Central memory CD8-positive, alpha-beta T cell (primary cell): ENCODE results near the gene PRODH2.
"Not testable (repeated sequence)": the region's sequence is repeated elsewhere in the genome, so short reads cannot be mapped to it uniquely, and the experiment has no call there.

ENCODE experiments used
- ATAC-seq: fragments of 150-1000 bp; cut with Tn5 transposase; replicated peaks from 2 replicates; pipeline ENCODE4 v1.10.0; 2022; ENCODE audit warnings: mild to moderate bottlenecking, moderate FRiP score, moderate number of reproducible peaks; ENCODE audit not compliant: poor library complexity, severe bottlenecking; ENCODE audit errors: extremely low read depth
- DNase-seq, 2 donors: peaks; one replicate each; pipeline ENCODE4 v3.0.0; 2021; ENCODE audit warnings: low spot score in 2 of 2
- H3K27ac Mint-ChIP-seq: one replicate; pipeline ENCODE4 v1.8.0; 2022; ENCODE audit warnings: low read depth, mild to moderate bottlenecking, moderate library complexity, mixed read lengths
- H3K27me3 Mint-ChIP-seq: one replicate; pipeline ENCODE4 v1.8.0; 2022; ENCODE audit warnings: mixed read lengths
- H3K36me3 Mint-ChIP-seq: one replicate; pipeline ENCODE4 v1.8.0; 2022; ENCODE audit warnings: mild to moderate bottlenecking, moderate library complexity, mixed read lengths; ENCODE audit not compliant: insufficient read depth
- H3K4me1 Mint-ChIP-seq: one replicate; pipeline ENCODE4 v1.8.0; 2022; ENCODE audit warnings: mixed read lengths
- H3K4me3 Mint-ChIP-seq: one replicate; pipeline ENCODE4 v1.8.0; 2022; ENCODE audit warnings: mild to moderate bottlenecking, moderate library complexity, mixed read lengths
- H3K9me3 Mint-ChIP-seq: one replicate; pipeline ENCODE4 v1.8.0; 2022; ENCODE audit warnings: mixed read lengths

The PRODH2 gene

GRCh38 chr19:35848919-35849505 is 36.4 kb upstream of the PRODH2 start:
- H3K36me3 Mint-ChIP-seq: peaks cover 2% of the 10 kb centered on the region
- no peaks in the 10 kb centered on the region for H3K9me3 Mint-ChIP-seq
- peaks cover 18% of the 10 kb centered on the region for H3K4me1 Mint-ChIP-seq
- no peak overlapping the region for H3K27ac Mint-ChIP-seq
- ATAC-seq (no peak), DNase-seq (no peak)
- peaks cover 88% of the 10 kb centered on the region for H3K27me3 Mint-ChIP-seq
- H3K4me3 Mint-ChIP-seq: no peak overlapping the region

DNA sequence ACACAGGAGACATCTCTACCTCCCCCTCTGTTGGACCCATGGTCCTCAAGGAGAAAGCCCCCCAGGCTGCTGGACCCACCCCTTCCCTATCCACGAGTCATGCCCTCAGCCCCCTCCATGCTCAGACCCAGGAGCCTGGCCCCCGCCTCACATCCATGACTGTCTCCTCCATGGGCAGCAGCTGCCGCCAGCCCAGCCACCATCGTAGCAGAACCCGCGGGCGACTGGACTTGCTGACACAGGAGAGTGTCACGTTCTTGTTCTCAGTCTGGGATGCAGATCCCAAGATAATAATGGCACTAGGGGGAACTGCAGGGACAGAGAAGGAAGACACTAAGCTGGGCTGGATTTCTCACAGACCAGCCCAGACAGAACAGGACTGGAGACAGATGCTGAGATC is 35.8 kb upstream of the PRODH2 start:
- DNase-seq (no peak), ATAC-seq (no peak)
- H3K27me3 Mint-ChIP-seq: peaks cover 90% of the 10 kb centered on the region
- no peak overlapping the region for H3K4me3 Mint-ChIP-seq
- H3K36me3 Mint-ChIP-seq: peaks cover 2% of the 10 kb centered on the region
- H3K4me1 Mint-ChIP-seq: peaks cover 18% of the 10 kb centered on the region
- no peaks in the 10 kb centered on the region for H3K9me3 Mint-ChIP-seq
- H3K27ac Mint-ChIP-seq: no peak overlapping the region

DNA sequence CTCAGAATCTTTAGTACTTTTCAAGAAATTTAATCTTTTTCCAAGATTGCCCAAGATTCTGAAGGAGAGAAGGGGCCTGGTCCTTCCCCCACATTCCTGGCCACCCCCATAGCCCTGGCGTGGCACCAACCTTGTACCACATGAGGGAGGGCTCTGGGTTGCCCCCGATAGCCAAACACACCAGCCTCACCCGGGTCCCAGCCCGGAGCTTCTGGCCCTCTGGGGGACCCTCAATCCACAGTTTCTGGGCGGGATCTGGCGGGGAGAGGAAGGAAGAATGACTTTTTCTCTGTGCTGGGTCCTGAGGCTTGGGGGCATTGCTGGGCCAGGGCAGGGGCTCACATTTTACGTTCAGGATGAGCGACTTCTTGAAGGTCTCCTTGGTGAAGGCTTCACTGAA is 35.3 kb upstream of the PRODH2 start:
- Mint-ChIP-seq H3K36me3 (peaks cover 2% of the 10 kb centered on the region), H3K27ac (no peak overlapping the region), H3K9me3 (peaks cover 2% of the 10 kb centered on the region), H3K27me3 (peaks cover 90% of the 10 kb centered on the region), H3K4me1 (peaks cover 18% of the 10 kb centered on the region), H3K4me3 (no peak overlapping the region)
- DNase-seq: no peak
- ATAC-seq: no peak

- H3K36me3 Mint-ChIP-seq: peaks cover 2% of the 10 kb centered on the region
- peaks cover 4% of the 10 kb centered on the region for H3K9me3 Mint-ChIP-seq
- H3K4me3 Mint-ChIP-seq: peak overlapping the region; percentile 37
- ATAC-seq: no peak
- peaks cover 87% of the 10 kb centered on the region for H3K27me3 Mint-ChIP-seq
- H3K27ac Mint-ChIP-seq: no peak overlapping the region
- DNase-seq: no peak
- peaks cover 18% of the 10 kb centered on the region for H3K4me1 Mint-ChIP-seq
Observed at GRCh38 chr19:35846038-35846668, 33.5 kb upstream of the PRODH2 start.

- DNase-seq (no peak), ATAC-seq (no peak)
- peaks cover 4% of the 10 kb centered on the region for H3K9me3 Mint-ChIP-seq
- H3K27ac Mint-ChIP-seq: no peak overlapping the region
- peaks cover 80% of the 10 kb centered on the region for H3K27me3 Mint-ChIP-seq
- peak overlapping the region; percentile 65 for H3K4me3 Mint-ChIP-seq
- peaks cover 18% of the 10 kb centered on the region for H3K4me1 Mint-ChIP-seq
- peaks cover 2% of the 10 kb centered on the region for H3K36me3 Mint-ChIP-seq
Observed at GRCh38 chr19:35845215-35846037, 32.8 kb upstream of the PRODH2 start.

DNA sequence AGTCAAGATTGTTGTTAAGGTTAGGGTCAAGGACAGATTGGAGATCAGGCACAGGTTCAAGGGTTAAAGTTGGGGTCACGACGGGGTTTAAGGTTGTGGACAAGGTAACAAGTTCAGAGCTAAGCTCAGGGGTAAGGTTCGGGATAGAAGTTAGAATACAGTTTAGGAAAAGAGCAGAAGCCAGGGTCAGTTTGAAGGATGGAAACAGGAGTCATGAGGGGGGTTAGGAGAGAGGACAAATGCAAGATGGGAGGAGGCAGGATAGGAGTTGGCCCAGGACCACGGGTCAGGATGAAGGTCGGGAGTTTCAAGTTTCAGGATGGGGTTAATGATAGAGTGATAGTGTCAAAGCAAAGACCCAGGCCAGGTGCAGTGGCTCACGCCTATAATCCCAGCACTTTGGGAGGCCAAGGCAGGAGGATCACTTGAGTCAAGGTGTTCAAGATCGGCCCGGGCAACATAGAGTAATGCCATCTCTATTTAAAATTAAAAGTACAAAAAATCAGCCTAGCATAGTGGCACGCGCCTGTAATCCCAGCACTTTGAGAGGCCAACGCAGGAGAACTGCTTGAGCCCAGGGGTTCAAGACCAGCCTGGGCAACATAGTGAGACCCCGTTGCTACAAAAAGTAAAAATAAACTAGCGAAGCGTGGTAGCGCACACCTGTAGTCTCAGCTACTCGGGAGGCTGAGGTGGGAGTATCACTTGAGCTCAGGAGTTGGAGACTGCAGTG is 32.0 kb upstream of the PRODH2 start:
- Mint-ChIP-seq H3K36me3 (peaks cover 2% of the 10 kb centered on the region), H3K27me3 (peaks cover 76% of the 10 kb centered on the region), H3K27ac (no peak overlapping the region), H3K4me3 (peak overlapping the region; percentile 65), H3K4me1 (peaks cover 18% of the 10 kb centered on the region), H3K9me3 (peaks cover 4% of the 10 kb centered on the region)
- no peak for DNase-seq
- no peak for ATAC-seq

GRCh38 chr19:35843676-35844481 is 31.2 kb upstream of the PRODH2 start:
- Mint-ChIP-seq H3K27ac (no peak overlapping the region), H3K36me3 (peaks cover 2% of the 10 kb centered on the region), H3K27me3 (peaks cover 68% of the 10 kb centered on the region), H3K4me1 (peaks cover 18% of the 10 kb centered on the region), H3K9me3 (peaks cover 4% of the 10 kb centered on the region), H3K4me3 (no peak overlapping the region)
- DNase-seq (no peak), ATAC-seq (no peak)

- ATAC-seq (no peak), DNase-seq (no peak)
- Mint-ChIP-seq H3K36me3 (peaks cover under 1% of the 10 kb centered on the region), H3K4me1 (peaks cover 18% of the 10 kb centered on the region), H3K27me3 (peaks cover 58% of the 10 kb centered on the region), H3K27ac (no peak overlapping the region), H3K9me3 (peaks cover 4% of the 10 kb centered on the region), H3K4me3 (no peak overlapping the region)
Observed at GRCh38 chr19:35842666-35843272, 30.1 kb upstream of the PRODH2 start.

DNA sequence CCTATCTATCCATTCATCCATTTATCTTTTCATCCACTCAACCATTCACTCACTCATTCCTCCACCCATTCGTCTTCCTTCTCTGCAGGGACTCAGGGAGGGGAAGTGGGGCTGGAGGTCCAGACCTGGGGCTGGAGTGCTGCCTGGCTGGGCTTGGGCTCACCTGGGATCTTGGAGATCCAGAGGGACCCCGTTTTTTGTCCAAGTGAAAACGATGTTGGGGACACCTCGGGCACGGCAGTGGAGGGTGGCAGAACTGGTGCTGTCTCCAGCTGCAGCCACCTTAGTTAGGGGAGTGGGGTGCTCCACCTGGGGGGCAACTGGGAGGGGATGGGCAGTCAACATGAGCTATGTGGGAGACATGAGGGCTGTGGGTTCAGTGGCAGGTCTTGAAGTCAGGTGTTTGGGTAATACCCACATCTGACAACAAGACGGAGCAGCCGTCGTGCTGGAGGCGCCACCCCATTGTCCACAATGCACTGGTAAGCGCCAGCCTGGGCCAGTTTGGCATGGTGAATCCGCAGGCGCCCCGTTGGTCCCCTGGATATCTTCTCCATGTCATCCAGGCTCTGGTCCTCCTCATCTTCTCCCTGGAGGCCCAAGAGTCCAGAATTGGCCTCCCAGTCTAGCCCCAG is 29.4 kb upstream of the PRODH2 start:
- H3K36me3 Mint-ChIP-seq: no peaks in the 10 kb centered on the region
- ATAC-seq (no peak), DNase-seq (no peak)
- H3K4me1 Mint-ChIP-seq: peaks cover 18% of the 10 kb centered on the region
- no peak overlapping the region for H3K27ac Mint-ChIP-seq
- H3K9me3 Mint-ChIP-seq: peaks cover 4% of the 10 kb centered on the region
- no peak overlapping the region for H3K4me3 Mint-ChIP-seq
- H3K27me3 Mint-ChIP-seq: peaks cover 62% of the 10 kb centered on the region

- not testable (repeated sequence) for DNase-seq, H3K36me3 Mint-ChIP-seq, H3K27ac Mint-ChIP-seq, H3K4me3 Mint-ChIP-seq, H3K9me3 Mint-ChIP-seq, ATAC-seq, H3K4me1 Mint-ChIP-seq
- H3K27me3 Mint-ChIP-seq: peaks cover 61% of the 10 kb centered on the region
Observed at GRCh38 chr19:35836096-35836495, 23.5 kb upstream of the PRODH2 start.

GRCh38 chr19:35833972-35834371 is 21.3 kb upstream of the PRODH2 start:
- DNase-seq (no peak), ATAC-seq (no peak)
- Mint-ChIP-seq H3K27me3 (peaks cover 73% of the 10 kb centered on the region), H3K4me1 (no peaks in the 10 kb centered on the region), H3K27ac (no peak overlapping the region), H3K9me3 (no peaks in the 10 kb centered on the region), H3K36me3 (peaks cover 3% of the 10 kb centered on the region), H3K4me3 (no peak overlapping the region)
